ENCODE measurements around the gene LMAN1L. TPM values are rescaled to one million over a fixed set of nuclear protein-coding genes. Genes with fewer than 3 reads are reported as not detected.
A peak's percentile ranks its signal among the peaks of the same experiment; 100 is the strongest.

LMAN1L gene
- total RNA-seq, 1 experiment from 2014 or later, result not detected

- no peaks in the 10 kb centered on the region for H3F3A ChIP-seq (ENCODE audit: low read length, unreplicated experiment)
- TSS peak; percentile 31 for BruUV-seq (replicated peaks)
- ATAC-seq (peak; percentile 20), DNase-seq (no peak)
- peaks cover 58% of the 10 kb centered on the region for H3K79me2 ChIP-seq (ENCODE audit: low read length)
- peak overlapping the region; percentile 48; the same call in 1 of the 2 replicates for H2AFZ ChIP-seq (ENCODE audit: low read length)
- H3K9me3 ChIP-seq (ENCODE audit: low read length), result no peaks in the 10 kb centered on the region
- H3K4me2 ChIP-seq (ENCODE audit: low read length), result peak overlapping the region; percentile 99
- no peaks in the 10 kb centered on the region; the same call in 1 of the 2 replicates for H3K36me3 ChIP-seq (ENCODE audit: low read depth, low read length)
- intact Hi-C loops (cut with micrococcal nuclease), result no loop called here
- peak overlapping the region; percentile 85 for H3K9ac ChIP-seq (ENCODE audit: low read length)
- ChIA-PET CTCF (interaction anchor here (0.8 kb wide), 1 partner anchor 10 kb away, joined by 3 read pairs; no protein-coding TSS in a partner anchor), POLR2A (ENCODE audit: unreplicated experiment) (interaction anchor here (0.5 kb wide), 1 partner anchor 45 kb away, joined by 3 read pairs; no protein-coding TSS in a partner anchor)
- no peaks in the 10 kb centered on the region for H3K9me2 ChIP-seq (replicated peaks; ENCODE audit: low read length)
- H3K27me3 ChIP-seq (ENCODE audit: low read length), result no peaks in the 10 kb centered on the region
- H3K4me3 ChIP-seq (ENCODE audit: low read length), result peak overlapping the region; percentile 98
- H3K27ac ChIP-seq (ENCODE audit: low read length), result no peak overlapping the region
- H4K20me1 ChIP-seq (ENCODE audit: low read length), result 0 out of 2 replicates have a peak, but pooled peaks cover 6% of the 10 kb centered on the region
- H3K4me1 ChIP-seq (ENCODE audit: insufficient read depth, low read length), result peaks cover 18% of the 10 kb centered on the region
- TF ChIP-seq CTCF (conservative IDR thresholded peaks at IDR 0.05; ENCODE audit: low read depth, low read length), result no peak
Measured at GRCh38 chr15:74783072-74783807, 29.4 kb upstream of the LMAN1L start.

- ATAC-seq, result no peak; the same call in 1 of the 2 replicates
- CTCF ChIA-PET, result interaction anchor here (0.8 kb wide), 1 partner anchor 10 kb away, joined by 3 read pairs; no protein-coding TSS in a partner anchor
- H3K9ac ChIP-seq (ENCODE audit: low read length), result peak overlapping the region; percentile 85
- no peak overlapping the region for H3K27ac ChIP-seq (ENCODE audit: low read length)
- intact Hi-C loops (cut with micrococcal nuclease), result no loop called here
- no peaks in the 10 kb centered on the region for H3K9me2 ChIP-seq (replicated peaks; ENCODE audit: low read length)
- H3K36me3 ChIP-seq (ENCODE audit: low read depth, low read length), result no peaks in the 10 kb centered on the region; the same call in 1 of the 2 replicates
- H3K9me3 ChIP-seq (ENCODE audit: low read length), result no peaks in the 10 kb centered on the region
- peaks cover 22% of the 10 kb centered on the region for H3K4me1 ChIP-seq (ENCODE audit: insufficient read depth, low read length)
- H3K79me2 ChIP-seq (ENCODE audit: low read length), result peaks cover 64% of the 10 kb centered on the region
- no TSS peak for BruUV-seq (replicated peaks)
- TF ChIP-seq EZH2 (IDR thresholded peaks at IDR 0.05; ENCODE audit: low read length, unreplicated experiment), result no peak
- POLR2A ChIA-PET (ENCODE audit: unreplicated experiment), result no interaction called here
- DNase-seq, result no peak
- no peaks in the 10 kb centered on the region for H3K27me3 ChIP-seq (ENCODE audit: low read length)
- H2AFZ ChIP-seq (ENCODE audit: low read length), result peak overlapping the region; percentile 48; the same call in 1 of the 2 replicates
- peak overlapping the region; percentile 99 for H3K4me2 ChIP-seq (ENCODE audit: low read length)
- H4K20me1 ChIP-seq (ENCODE audit: low read length), result peaks cover 11% of the 10 kb centered on the region; the same call in 1 of the 2 replicates
- peak overlapping the region; percentile 98 for H3K4me3 ChIP-seq (ENCODE audit: low read length)
- no peaks in the 10 kb centered on the region for H3F3A ChIP-seq (ENCODE audit: low read length, unreplicated experiment)
Measured at GRCh38 chr15:74783808-74784175, 28.8 kb upstream of the LMAN1L start.

GRCh38 chr15:74784426-74785193, 28.0 kb upstream of the LMAN1L start:
- Histone ChIP-seq H3K4me3 (ENCODE audit: low read length) (no peak overlapping the region), H3K36me3 (ENCODE audit: low read depth, low read length) (no peaks in the 10 kb centered on the region; the same call in 1 of the 2 replicates), H3K9me3 (ENCODE audit: low read length) (no peaks in the 10 kb centered on the region), H3K4me2 (ENCODE audit: low read length) (no peak overlapping the region), H3K4me1 (ENCODE audit: insufficient read depth, low read length) (peaks cover 29% of the 10 kb centered on the region), H3K9ac (ENCODE audit: low read length) (no peak overlapping the region), H2AFZ (ENCODE audit: low read length) (no peak overlapping the region), H3K79me2 (ENCODE audit: low read length) (peaks cover 72% of the 10 kb centered on the region), H3F3A (ENCODE audit: low read length, unreplicated experiment) (no peaks in the 10 kb centered on the region), H3K27ac (ENCODE audit: low read length) (no peak overlapping the region), H4K20me1 (ENCODE audit: low read length) (peaks cover 18% of the 10 kb centered on the region; the same call in 1 of the 2 replicates), H3K27me3 (ENCODE audit: low read length) (no peaks in the 10 kb centered on the region), H3K9me2 (replicated peaks; ENCODE audit: low read length) (no peaks in the 10 kb centered on the region)
- BruUV-seq (replicated peaks), result no TSS peak
- POLR2A ChIA-PET (ENCODE audit: unreplicated experiment), result no interaction called here
- TF ChIP-seq EZH2phosphoT487 (IDR thresholded peaks at IDR 0.05; ENCODE audit: borderline replicate concordance, low read length), result no peak
- TF ChIP-seq CTCF (conservative IDR thresholded peaks at IDR 0.05; ENCODE audit: low read depth, low read length), result no peak
- TF ChIP-seq EZH2 (IDR thresholded peaks at IDR 0.05; ENCODE audit: low read length, unreplicated experiment), result no peak
- CTCF ChIA-PET, result no interaction called here
- ATAC-seq, result no peak
- DNase-seq, result no peak
- intact Hi-C loops (cut with micrococcal nuclease), result no loop called here

Measured in PC-3 (cell line).